IMR-90 (cell line): ENCODE results near the gene DDX54. TPM values are rescaled to one million over a fixed set of nuclear protein-coding genes. Genes with fewer than 3 reads are reported as not detected.

ENCODE experiments used
- ATAC-seq: fragments of 200-7000 bp; cut with Tn5 transposase; 2 replicates; pipeline ENCODE4 v1.9.1; 2020; ENCODE audit warnings: low read depth, mild to moderate bottlenecking, moderate library complexity
- BruUV-seq: library from RNA; stranded (reverse); fragments of 400-500 nt; replicated peaks from 2 replicates; lab custom pipeline; 2021; lab: Mats Ljungman, UMichigan
- CTCF ChIA-PET: fragments of 300-600 bp; formaldehyde crosslinking; extraction: SDS; loops from one replicate; lab custom pipeline; 2021; ENCODE audit warnings: antibody characterized with exemption; lab: Yijun Ruan, JAX
- POLR2A ChIA-PET: fragments of 300-600 bp; sonication (Branson Sonifier 250); formaldehyde crosslinking; loops from one replicate; lab custom pipeline; 2022; ENCODE audit warnings: antibody characterized with exemption; ENCODE audit not compliant: unreplicated experiment; lab: Charles Lee
- DNase-seq: peaks from one replicate; pipeline ENCODE4 v3.0.0; 2013
- H2AFZ ChIP-seq: replicated peaks from 2 replicates; pipeline ENCODE3; 2013; ENCODE audit warnings: low read length, mild to moderate bottlenecking; ENCODE audit not compliant: poor library complexity
- H2AK5ac ChIP-seq: 2 replicates; pipeline ENCODE4 v1.6.1; 2013; ENCODE audit warnings: low read depth, low read length, inconsistent platforms
- H2AK9ac ChIP-seq: replicated peaks from 2 replicates; pipeline ENCODE3; 2013; ENCODE audit warnings: mild to moderate bottlenecking, low read depth, low read length, moderate library complexity; ENCODE audit not compliant: poor library complexity
- H2BK120ac ChIP-seq: 2 replicates; pipeline ENCODE4 v1.6.1; 2013; ENCODE audit warnings: low read depth, low read length, inconsistent platforms
- H2BK15ac ChIP-seq: 3 replicates; pipeline ENCODE4 v1.6.1; 2013; ENCODE audit warnings: low read depth, low read length, inconsistent platforms
- H2BK20ac ChIP-seq: 2 replicates; pipeline ENCODE4 v1.6.1; 2013; ENCODE audit warnings: low read depth, mild to moderate bottlenecking, inconsistent platforms, low read length, moderate library complexity
- H2BK5ac ChIP-seq: 2 replicates; pipeline ENCODE4 v1.6.1; 2013; ENCODE audit warnings: mild to moderate bottlenecking, low read depth, low read length, inconsistent platforms; ENCODE audit not compliant: poor library complexity, severe bottlenecking
- H3K14ac ChIP-seq: replicated peaks from 2 replicates; pipeline ENCODE4 v1.6.1; 2013; ENCODE audit warnings: low read depth, low read length, inconsistent platforms
- H3K18ac ChIP-seq: 2 replicates; pipeline ENCODE4 v1.6.1; 2013; ENCODE audit warnings: low read depth, low read length, control low read depth
- H3K23ac ChIP-seq: 2 replicates; pipeline ENCODE4 v1.6.1; 2013; ENCODE audit warnings: low read depth, low read length, inconsistent platforms
- H3K27ac ChIP-seq: 2 replicates; pipeline ENCODE4 v1.5.1; 2013; ENCODE audit warnings: mild to moderate bottlenecking, control low read depth, low read length; ENCODE audit not compliant: insufficient read depth
- H3K27me3 ChIP-seq: 2 replicates; pipeline ENCODE4 v1.6.1; 2013; ENCODE audit warnings: low read length; ENCODE audit not compliant: control insufficient read depth, insufficient read depth
- H3K36me3 ChIP-seq: 2 replicates; pipeline ENCODE4 v1.6.1; 2013; ENCODE audit warnings: low read length, mixed read lengths; ENCODE audit not compliant: control insufficient read depth, insufficient read depth
- H3K4ac ChIP-seq: 2 replicates; pipeline ENCODE4 v1.6.1; 2013; ENCODE audit warnings: low read depth, low read length, inconsistent platforms
- H3K4me1 ChIP-seq: 2 replicates; pipeline ENCODE4 v1.6.1; 2013; ENCODE audit warnings: low read length, mixed read lengths; ENCODE audit not compliant: control insufficient read depth, insufficient read depth
- H3K4me2 ChIP-seq: 2 replicates; pipeline ENCODE4 v1.6.1; 2013; ENCODE audit warnings: low read depth, mild to moderate bottlenecking, control low read depth, low read length, moderate library complexity
- H3K4me3 ChIP-seq: 2 replicates; pipeline ENCODE4 v1.5.1; 2013; ENCODE audit warnings: low read depth, mild to moderate bottlenecking, control low read depth, low read length, moderate library complexity; ENCODE audit not compliant: insufficient read depth
- H3K56ac ChIP-seq: 2 replicates; pipeline ENCODE4 v1.6.1; 2013; ENCODE audit warnings: low read length, inconsistent platforms; ENCODE audit not compliant: insufficient read depth; ENCODE audit errors: extremely low read depth
- H3K79me1 ChIP-seq, 2 experiments: 2 replicates each; pipeline ENCODE4 v1.6.1; 2013; ENCODE audit warnings: low read length in 2 of 2, inconsistent platforms in 1 of 2, low read depth in 1 of 2
- H3K9ac ChIP-seq: 2 replicates; pipeline ENCODE4 v1.6.1; 2013; ENCODE audit warnings: low read depth, low read length, control low read depth
- H3K9me1 ChIP-seq: 2 replicates; pipeline ENCODE4 v1.6.1; 2013; ENCODE audit warnings: low read length, inconsistent platforms; ENCODE audit not compliant: insufficient read depth
- H3K9me3 ChIP-seq: 2 replicates; pipeline ENCODE4 v1.6.1; 2013; ENCODE audit warnings: low read length; ENCODE audit not compliant: control insufficient read depth, insufficient read depth
- H4K20me1 ChIP-seq: 2 replicates; pipeline ENCODE4 v1.6.1; 2013; ENCODE audit warnings: low read length, inconsistent platforms; ENCODE audit not compliant: insufficient read depth
- H4K5ac ChIP-seq: 2 replicates; pipeline ENCODE4 v1.6.1; 2013; ENCODE audit warnings: mild to moderate bottlenecking, low read depth, low read length, control low read depth
- H4K8ac ChIP-seq, 2 experiments: 2 replicates each; pipeline ENCODE4 v1.6.1; 2013; ENCODE audit warnings: low read depth in 2 of 2, low read length in 2 of 2, control low read depth in 1 of 2, inconsistent platforms in 1 of 2
- H4K91ac ChIP-seq: 2 replicates; pipeline ENCODE4 v1.6.1; 2013; ENCODE audit warnings: low read depth, low read length, inconsistent platforms; ENCODE audit not compliant: insufficient read depth
- FOS ChIP-seq: fragments of 150-350 bp; IDR thresholded peaks from 2 replicates; pipeline ENCODE4 v1.6.1; 2016; ENCODE audit warnings: low read depth, low read length
- WGBS, 2 experiments: methylation state at CpG; one replicate each; pipeline versions ENCODE4 v1.1.5 to v1.1.7; 2013; ENCODE audit warnings: missing lambda C conversion rate in 2 of 2; ENCODE audit not compliant: insufficient read length in 1 of 2; ENCODE audit errors: extremely low coverage in 2 of 2; 5-methylcytosine and 5-hydroxymethylcytosine counted together
- dilution Hi-C: fragments of 300-500 bp; cut with HindIII; formaldehyde crosslinking; loops from one replicate; pipeline ENCODE4 v1.14.3; 2018; ENCODE audit warnings: low sequenced_read_pairs; ENCODE audit not compliant: unreplicated experiment
- in situ Hi-C: fragments of 300-500 bp; cut with MboI; formaldehyde crosslinking; loops from 3 replicates; pipeline ENCODE4 v1.14.3; 2019; ENCODE audit warnings: low sequenced_read_pairs, inconsistent platforms, mixed read lengths
- intact Hi-C: fragments of 100-400 bp; cut with micrococcal nuclease; formaldehyde crosslinking; loops from 2 replicates; pipeline ENCODE4 v1.10.0; 2022
- polyA plus RNA-seq, 3 experiments: library from polyadenylated mRNA; depleted of rRNA; stranded (reverse); fragments of >200 nt; gene quantifications; 2 replicates each; pipeline ENCODE4 v1.2.3, GENCODE V29; 2012; ENCODE audit warnings: low replicate concordance in 1 of 3
- total RNA-seq: library from RNA; depleted of rRNA; stranded (reverse); fragments of >200 nt; gene quantifications from 2 replicates; pipeline ENCODE4 v1.2.3, GENCODE V29; 2012

Gene DDX54
- total and polyA plus RNA-seq, 2 of the 4 experiments (the other 2 are of a cell fraction): 23.8 to 47.5 TPM

DNA sequence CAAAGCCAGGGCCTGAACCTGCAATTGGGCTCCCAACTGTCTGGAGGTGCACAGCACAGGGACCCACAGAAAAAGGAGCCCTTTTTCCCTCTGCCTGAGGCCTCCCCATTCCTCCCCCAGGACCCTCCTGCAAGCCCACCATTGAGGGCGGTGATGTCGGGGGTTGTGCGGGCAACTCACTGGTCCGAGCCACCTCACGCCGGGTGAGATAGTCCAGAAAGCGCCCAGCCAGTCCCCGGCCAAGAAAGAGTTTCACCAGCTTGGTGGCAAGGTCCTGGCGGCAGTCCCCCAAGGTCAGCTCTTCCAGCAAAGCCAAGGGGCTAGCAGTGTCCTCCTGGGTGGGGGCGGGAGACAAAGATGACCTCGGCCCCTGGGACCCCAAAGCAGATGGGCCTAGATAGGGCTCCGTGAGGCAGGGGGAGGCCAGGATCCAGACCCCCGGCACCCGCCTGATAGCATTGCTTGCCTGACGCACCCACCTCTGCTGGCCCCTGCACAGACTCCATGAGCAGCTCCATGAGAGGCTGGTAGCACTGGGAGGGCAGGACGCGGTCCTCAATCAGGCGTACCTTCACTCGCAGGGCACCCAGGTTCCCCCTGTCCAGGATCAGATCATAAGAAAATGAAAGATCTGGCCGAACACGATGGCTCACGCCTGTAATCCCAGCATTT is 69.7 kb downstream of the DDX54 start:
- 63% methylated on average over 4 of the region's 22 CpGs; no CpG with 5 or more reads in 1 of the 2 experiments for WGBS, 2 experiments
- H3K27me3 ChIP-seq: peaks cover 4% of the 10 kb centered on the region; the same call in 1 of the 2 replicates
- POLR2A ChIA-PET: no interaction called here
- H3K23ac ChIP-seq: no peak overlapping the region
- no peaks in the 10 kb centered on the region for H3K9me3 ChIP-seq
- H3K36me3 ChIP-seq: no peaks in the 10 kb centered on the region
- no peak overlapping the region for H3K4ac ChIP-seq
- no peaks in the 10 kb centered on the region for H3K9me1 ChIP-seq
- H3K4me2 ChIP-seq: no peak overlapping the region
- no peak overlapping the region for H2BK5ac ChIP-seq
- no peak overlapping the region for H3K18ac ChIP-seq
- no peak overlapping the region for H4K8ac ChIP-seq
- no TSS peak for BruUV-seq
- no peak overlapping the region for H3K9ac ChIP-seq
- H3K79me1 ChIP-seq: no peaks in the 10 kb centered on the region
- no peaks in the 10 kb centered on the region for H3K4me1 ChIP-seq
- dilution Hi-C loops: no loop called here
- H4K20me1 ChIP-seq: no peaks in the 10 kb centered on the region
- H3K56ac ChIP-seq: no peak overlapping the region
- H2BK15ac ChIP-seq: no peak overlapping the region
- CTCF ChIA-PET: no interaction called here
- intact Hi-C loops: no loop called here
- in situ Hi-C loops: no loop called here
- H4K5ac ChIP-seq: no peak overlapping the region
- DNase-seq (no peak), ATAC-seq (no peak)
- H4K91ac ChIP-seq: no peak overlapping the region
- no peak overlapping the region for H2BK120ac ChIP-seq
- no peak for TF ChIP-seq FOS
- no peak overlapping the region for H3K4me3 ChIP-seq
- no peak overlapping the region for H2AK5ac ChIP-seq
- no peak overlapping the region for H3K14ac ChIP-seq
- no peak overlapping the region for H2AK9ac ChIP-seq
- no peak overlapping the region for H2BK20ac ChIP-seq
- no peak overlapping the region for H3K27ac ChIP-seq
- H2AFZ ChIP-seq: no peak overlapping the region
